Measurements from ENCODE around the gene KIF23. TPM values are rescaled to one million over a fixed set of nuclear protein-coding genes. Genes with fewer than 3 reads are reported as not detected.
A peak's percentile ranks its signal among the peaks of the same experiment; 100 is the strongest.

Gene KIF23
- total and polyA plus RNA-seq, 5 donors: 0.27 to 1.2 (median 0.78) TPM

GRCh38 chr15:69456208-69457166, 42.3 kb downstream of the KIF23 start:
- peaks cover 7% of the 10 kb centered on the region for H3K4me1 ChIP-seq (ENCODE audit: control insufficient read depth, insufficient read depth, low read length)
- H3K9me3 ChIP-seq (ENCODE audit: control insufficient read depth, low read length): no peaks in the 10 kb centered on the region
- DNase-seq (no peak), ATAC-seq (no peak)
- no peak overlapping the region for H3K4me3 ChIP-seq (ENCODE audit: low read length)
- no peak overlapping the region for H3K27ac ChIP-seq (ENCODE audit: low read length)
- 89% methylated on average over 13 of the region's 13 CpGs for WGBS
- intact Hi-C loops (cut with DNase I): no loop called here
- H3K27me3 ChIP-seq (ENCODE audit: control insufficient read depth, insufficient read depth): no peaks in the 10 kb centered on the region

- ATAC-seq (no peak), DNase-seq (no peak)
- Histone ChIP-seq H3K9me3 (ENCODE audit: control insufficient read depth, low read length) (no peaks in the 10 kb centered on the region), H3K27me3 (ENCODE audit: control insufficient read depth, insufficient read depth) (no peaks in the 10 kb centered on the region), H3K4me1 (ENCODE audit: control insufficient read depth, insufficient read depth, low read length) (peaks cover 10% of the 10 kb centered on the region), H3K27ac (ENCODE audit: low read length) (no peak overlapping the region), H3K4me3 (ENCODE audit: low read length) (no peak overlapping the region)
- 70% methylated on average over 8 of the region's 8 CpGs for WGBS
- intact Hi-C loops (cut with DNase I): no loop called here
Observed at GRCh38 chr15:69457304-69458280, 43.4 kb downstream of the KIF23 start.

GRCh38 chr15:69459066-69459465, 44.9 kb downstream of the KIF23 start:
- Histone ChIP-seq H3K9me3 (ENCODE audit: control insufficient read depth, low read length) (no peaks in the 10 kb centered on the region), H3K27ac (ENCODE audit: low read length) (no peak overlapping the region), H3K4me3 (ENCODE audit: low read length) (no peak overlapping the region), H3K4me1 (ENCODE audit: control insufficient read depth, insufficient read depth, low read length) (peaks cover 8% of the 10 kb centered on the region), H3K27me3 (ENCODE audit: control insufficient read depth, insufficient read depth) (no peaks in the 10 kb centered on the region)
- DNase-seq (no peak), ATAC-seq (no peak)
- intact Hi-C loops (cut with DNase I): no loop called here
- 71% methylated on average over 2 of the region's 2 CpGs for whole genome bisulfite sequencing

GRCh38 chr15:69460481-69460880, 46.3 kb downstream of the KIF23 start:
- intact Hi-C loops (cut with DNase I): no loop called here
- WGBS: 38% methylated on average over 1 of the region's 1 CpG
- ATAC-seq: no peak
- no peak overlapping the region for H3K27ac ChIP-seq (ENCODE audit: low read length)
- no peaks in the 10 kb centered on the region for H3K9me3 ChIP-seq (ENCODE audit: control insufficient read depth, low read length)
- no peak overlapping the region for H3K4me3 ChIP-seq (ENCODE audit: low read length)
- DNase-seq: no peak
- H3K4me1 ChIP-seq (ENCODE audit: control insufficient read depth, insufficient read depth, low read length): peaks cover 5% of the 10 kb centered on the region
- no peaks in the 10 kb centered on the region for H3K27me3 ChIP-seq (ENCODE audit: control insufficient read depth, insufficient read depth)

- Histone ChIP-seq H3K27ac (ENCODE audit: low read length) (peak overlapping the region; percentile 68), H3K4me1 (ENCODE audit: control insufficient read depth, insufficient read depth, low read length) (peaks cover 3% of the 10 kb centered on the region), H3K27me3 (ENCODE audit: control insufficient read depth, insufficient read depth) (no peaks in the 10 kb centered on the region), H3K9me3 (ENCODE audit: control insufficient read depth, low read length) (no peaks in the 10 kb centered on the region), H3K4me3 (ENCODE audit: low read length) (peak overlapping the region; percentile 51)
- intact Hi-C loops (cut with DNase I): no loop called here
- DNase-seq: peak; percentile 64 to 87 (median 83)
- ATAC-seq: peak; percentile 36 to 38
- 54% methylated on average over 23 of the region's 23 CpGs for WGBS
Observed at GRCh38 chr15:69462030-69462492, 47.9 kb downstream of the KIF23 start.

- intact Hi-C loops (cut with DNase I): no loop called here
- peaks cover 3% of the 10 kb centered on the region for H3K4me1 ChIP-seq (ENCODE audit: control insufficient read depth, insufficient read depth, low read length)
Observed at GRCh38 chr15:69462493-69463181, 48.5 kb downstream of the KIF23 start.

GRCh38 chr15:69463182-69463756, 49.1 kb downstream of the KIF23 start:
- Histone ChIP-seq H3K9me3 (ENCODE audit: control insufficient read depth, low read length) (no peaks in the 10 kb centered on the region), H3K27ac (ENCODE audit: low read length) (peak overlapping the region; percentile 98), H3K4me1 (ENCODE audit: control insufficient read depth, insufficient read depth, low read length) (peaks cover 3% of the 10 kb centered on the region), H3K4me3 (ENCODE audit: low read length) (peak overlapping the region; percentile 68), H3K27me3 (ENCODE audit: control insufficient read depth, insufficient read depth) (no peaks in the 10 kb centered on the region)
- ATAC-seq (peak in 1 of 2 donors; percentile 3), DNase-seq (no peak)
- intact Hi-C loops (cut with DNase I): no loop called here
- 16% methylated on average over 13 of the region's 13 CpGs for WGBS

More at GRCh38 chr15:69462493-69463181, 48.5 kb downstream of the KIF23 start:
- Histone ChIP-seq H3K9me3 (ENCODE audit: control insufficient read depth, low read length) (no peaks in the 10 kb centered on the region), H3K27me3 (ENCODE audit: control insufficient read depth, insufficient read depth) (no peaks in the 10 kb centered on the region), H3K27ac (ENCODE audit: low read length) (peak overlapping the region; percentile 98), H3K4me3 (ENCODE audit: low read length) (peak overlapping the region; percentile 68)
- ATAC-seq: peak; percentile 94 to 97
- DNase-seq: peak; percentile 96 to 98 (median 98)
- WGBS: 3% methylated on average over 46 of the region's 46 CpGs

GRCh38 chr15:69465253-69465652, 51.1 kb downstream of the KIF23 start:
- Histone ChIP-seq H3K4me1 (ENCODE audit: control insufficient read depth, insufficient read depth, low read length) (peaks cover 3% of the 10 kb centered on the region), H3K27me3 (ENCODE audit: control insufficient read depth, insufficient read depth) (no peaks in the 10 kb centered on the region), H3K9me3 (ENCODE audit: control insufficient read depth, low read length) (no peaks in the 10 kb centered on the region), H3K4me3 (ENCODE audit: low read length) (no peak overlapping the region), H3K27ac (ENCODE audit: low read length) (no peak overlapping the region)
- ATAC-seq (no peak), DNase-seq (no peak)
- intact Hi-C loops (cut with DNase I): no loop called here
- WGBS: 97% methylated on average over 1 of the region's 1 CpG

- Histone ChIP-seq H3K4me3 (ENCODE audit: low read length) (no peak overlapping the region), H3K4me1 (ENCODE audit: control insufficient read depth, insufficient read depth, low read length) (peaks cover 3% of the 10 kb centered on the region), H3K27me3 (ENCODE audit: control insufficient read depth, insufficient read depth) (no peaks in the 10 kb centered on the region), H3K9me3 (ENCODE audit: control insufficient read depth, low read length) (no peaks in the 10 kb centered on the region), H3K27ac (ENCODE audit: low read length) (no peak overlapping the region)
- DNase-seq (no peak), ATAC-seq (no peak)
- intact Hi-C loops (cut with DNase I): no loop called here
- 84% methylated on average over 2 of the region's 2 CpGs for WGBS
Observed at GRCh38 chr15:69466733-69467132, 52.6 kb downstream of the KIF23 start.

- H3K4me1 ChIP-seq (ENCODE audit: control insufficient read depth, insufficient read depth, low read length): no peaks in the 10 kb centered on the region
- no peak overlapping the region for H3K4me3 ChIP-seq (ENCODE audit: low read length)
- WGBS: 79% methylated on average over 11 of the region's 11 CpGs
- H3K9me3 ChIP-seq (ENCODE audit: control insufficient read depth, low read length): no peaks in the 10 kb centered on the region
- intact Hi-C loops (cut with DNase I): no loop called here
- no peaks in the 10 kb centered on the region for H3K27me3 ChIP-seq (ENCODE audit: control insufficient read depth, insufficient read depth)
- ATAC-seq (no peak), DNase-seq (no peak)
- no peak overlapping the region for H3K27ac ChIP-seq (ENCODE audit: low read length)
Observed at GRCh38 chr15:69467636-69468035, 53.5 kb downstream of the KIF23 start.

All from right cardiac atrium (tissue), 5 donors.